ENCODE measurements around the gene SLC9A9. TPM values are rescaled to one million over a fixed set of nuclear protein-coding genes. Genes with fewer than 3 reads are reported as not detected.

SLC9A9 gene
- total and polyA plus RNA-seq, 10 of the 15 experiments (the other 5 are each of a cell fraction or from before 2014, with no cell fraction given), result 3.5 to 14.2 (median 9.3) TPM

DNA sequence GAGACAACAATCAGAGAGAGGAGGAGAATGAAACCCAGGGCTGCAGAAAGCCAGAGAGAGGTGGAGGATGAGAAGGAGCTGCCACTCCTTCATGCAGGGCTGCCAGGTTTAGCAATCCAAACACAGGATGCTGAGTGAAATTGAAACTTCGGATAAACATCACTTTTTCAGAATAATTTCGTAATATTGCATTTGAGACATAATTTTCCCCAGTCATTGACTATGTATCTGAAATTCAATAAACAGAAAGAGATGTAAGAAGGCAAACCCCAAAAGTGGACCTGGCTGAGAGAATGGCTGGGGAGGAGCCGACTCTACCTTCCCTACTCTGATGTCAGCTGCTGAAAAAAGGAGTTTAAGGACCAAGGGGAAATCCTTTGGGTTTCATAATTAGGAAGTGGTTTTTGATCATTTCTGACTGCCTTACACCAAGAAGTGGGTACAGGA, 33.8 kb downstream of the SLC9A9 start:
- Histone ChIP-seq H3K4me1 (ENCODE audit: control insufficient read depth, insufficient read depth, low read length) (peaks cover 19% of the 10 kb centered on the region), H4K20me1 (ENCODE audit: control insufficient read depth, insufficient read depth) (no peaks in the 10 kb centered on the region), H3K4me3 (0 out of 2 replicates have a peak overlapping the region, but pooled peaks have one; percentile 12), H3K27ac (ENCODE audit: control insufficient read depth, insufficient read depth) (no peak overlapping the region; the same call in 1 of the 2 replicates), H2AFZ (ENCODE audit: control insufficient read depth, low read depth, low read length) (no peak overlapping the region; the same call in 1 of the 2 replicates), H3K9ac (ENCODE audit: control insufficient read depth, insufficient read depth, low read length) (no peak overlapping the region), H3K9me3 (replicated peaks; ENCODE audit: control insufficient read depth, insufficient read depth, low read length) (no peaks in the 10 kb centered on the region), H3K4me2 (ENCODE audit: control insufficient read depth, insufficient read depth) (no peak overlapping the region), H3K36me3 (ENCODE audit: control insufficient read depth in 2 of 2, insufficient read depth in 2 of 2, low read length in 1 of 2) (no peaks in the 10 kb centered on the region), H3K27me3 (replicated peaks in 1 of 2; ENCODE audit: control insufficient read depth in 2 of 2, insufficient read depth in 2 of 2, low read length in 1 of 2) (no peaks in the 10 kb centered on the region), H3K79me2 (ENCODE audit: control insufficient read depth, insufficient read depth, low read length) (no peaks in the 10 kb centered on the region)
- ATAC-seq (peak; percentile 79), DNase-seq (ENCODE audit: low read depth, low spot score) (no peak), FAIRE-seq (no peak)
- no peak for TF ChIP-seq RAD21 (IDR thresholded peaks at IDR 0.05; ENCODE audit: insufficient read depth, low read depth, low read length)
- TF ChIP-seq, protein P1, sequence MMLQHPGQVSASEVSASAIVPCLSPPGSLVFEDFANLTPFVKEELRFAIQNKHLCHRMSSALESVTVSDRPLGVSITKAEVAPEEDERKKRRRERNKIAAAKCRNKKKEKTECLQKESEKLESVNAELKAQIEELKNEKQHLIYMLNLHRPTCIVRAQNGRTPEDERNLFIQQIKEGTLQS (IDR thresholded peaks at IDR 0.05; ENCODE audit: borderline replicate concordance, extremely low read depth, low read depth, low read length), result no peak
- TF ChIP-seq MYB (IDR thresholded peaks at IDR 0.05; ENCODE audit: borderline replicate concordance, low read depth, low read length), result no peak
- peak; percentile 65 for TF ChIP-seq JUNB (IDR thresholded peaks at IDR 0.05)
- TF ChIP-seq ETV6 (conservative IDR thresholded peaks at IDR 0.05 in 1 of 2, IDR thresholded peaks at IDR 0.05 in 1 of 2; ENCODE audit: borderline replicate concordance in 1 of 2, low read depth in 1 of 2), result 0 out of 4 replicates have a peak, but pooled peaks of 1 of the 2 experiments have one; percentile 19
- peak; percentile 80 for TF ChIP-seq RUNX3 (IDR thresholded peaks at IDR 0.05; ENCODE audit: low read length)
- TF ChIP-seq LARP7 (IDR thresholded peaks at IDR 0.05), result no peak
- peak; percentile 42; the same call in 1 of the 2 replicates for TF ChIP-seq FOXM1 (IDR thresholded peaks at IDR 0.05; ENCODE audit: low read depth, low read length)
- TF ChIP-seq FOXK2 (IDR thresholded peaks at IDR 0.05), result no peak
- TF ChIP-seq MXI1 (IDR thresholded peaks at IDR 0.05; ENCODE audit: low read depth, low read length), result no peak
- no peak for TF ChIP-seq EP300 (IDR thresholded peaks at IDR 0.05; ENCODE audit: borderline replicate concordance in 1 of 2, control insufficient read depth in 1 of 2, low read depth in 2 of 2, low read length in 2 of 2)
- TF ChIP-seq CREM (IDR thresholded peaks at IDR 0.05; ENCODE audit: low read depth), result peak; percentile 9; the same call in 1 of the 2 replicates
- TF ChIP-seq PML (IDR thresholded peaks at IDR 0.05; ENCODE audit: low read length), result no peak
- TF ChIP-seq POLR2AphosphoS2 (IDR thresholded peaks at IDR 0.05; ENCODE audit: low read depth, low read length), result no peak
- peak; percentile 62; the same call in 1 of the 2 replicates for TF ChIP-seq EED (IDR thresholded peaks at IDR 0.05; ENCODE audit: low read depth)
- no peak for TF ChIP-seq ZSCAN29 (IDR thresholded peaks at IDR 0.05)
- no peak for TF ChIP-seq NR2C2 (IDR thresholded peaks at IDR 0.05; ENCODE audit: borderline replicate concordance, control insufficient read depth, insufficient read length, low read depth)
- TF ChIP-seq SPI1 (IDR thresholded peaks at IDR 0.05; ENCODE audit: borderline replicate concordance, insufficient read depth, low read depth, low read length), result peak; percentile 40; the same call in 1 of the 2 replicates
- no peak for TF ChIP-seq MYC (IDR thresholded peaks at IDR 0.05; ENCODE audit: insufficient read depth, insufficient read length, insufficient replicate concordance, low read length, severe bottlenecking)
- no peak for TF ChIP-seq RBBP5 (conservative IDR thresholded peaks at IDR 0.05)
- TF ChIP-seq NFIC (IDR thresholded peaks at IDR 0.05; ENCODE audit: low read depth, low read length), result peak; percentile 64
- intact Hi-C loops (cut with micrococcal nuclease; ENCODE audit: unreplicated experiment) (no loop called here), in situ Hi-C loops (cut with MboI) (no loop called here)
- ChIA-PET POLR2A (no interaction called here), RAD21 (ENCODE audit: unreplicated experiment) (no interaction called here), SMC1A (ENCODE audit: uncharacterized antibody, unreplicated experiment) (no interaction called here), CTCF (no interaction called here)
- WGBS (ENCODE audit: insufficient coverage, insufficient replicate concordance, low lambda C conversion rate, missing lambda C conversion rate), result 76% methylated on average over 3 of the region's 3 CpGs
- no TSS peak for BruUV-seq (replicated peaks)
